Nephron (organoid): ENCODE results near the gene REXO1.
A peak's percentile ranks its signal among the peaks of the same experiment; 100 is the strongest.

Experiments
- H3K27ac Mint-ChIP-seq, 3 experiments: 2 replicates each; pipeline ENCODE4 v1.8.0; 2020; ENCODE audit warnings: mixed read lengths in 3 of 3, mild to moderate bottlenecking in 2 of 3, moderate library complexity in 1 of 3
- H3K27me3 Mint-ChIP-seq: 2 replicates; pipeline ENCODE4 v1.8.0; 2021; ENCODE audit warnings: low read depth, mild to moderate bottlenecking, moderate library complexity, mixed read lengths
- H3K36me3 Mint-ChIP-seq: 2 replicates; pipeline ENCODE4 v1.8.0; 2020; ENCODE audit warnings: low read depth, mixed read lengths
- H3K4me1 Mint-ChIP-seq: 2 replicates; pipeline ENCODE4 v1.8.0; 2020; ENCODE audit warnings: mixed read lengths
- H3K4me3 Mint-ChIP-seq, 3 experiments: 2 replicates each; pipeline ENCODE4 v1.8.0; 2020; ENCODE audit warnings: mild to moderate bottlenecking in 3 of 3, mixed read lengths in 3 of 3, moderate library complexity in 2 of 3
- H3K9me3 Mint-ChIP-seq: 2 replicates; pipeline ENCODE4 v1.8.0; 2020; ENCODE audit warnings: mixed read lengths
- CTCF ChIP-seq, 3 experiments: fragments of 200-600 bp; sonication (generic); IDR thresholded peaks; one replicate each; pipeline ENCODE4 v1.5.0; 2021; ENCODE audit warnings: antibody characterized with exemption in 3 of 3; ENCODE audit not compliant: unreplicated experiment in 3 of 3

Gene REXO1

GRCh38 chr19:1860042-1860775 is 11.9 kb upstream of the REXO1 start:
- H3K4me1 Mint-ChIP-seq, result peaks cover 26% of the 10 kb centered on the region
- no peaks in the 10 kb centered on the region for H3K36me3 Mint-ChIP-seq
- no peaks in the 10 kb centered on the region for H3K9me3 Mint-ChIP-seq
- peaks cover 10% of the 10 kb centered on the region for H3K27me3 Mint-ChIP-seq
- H3K4me3 Mint-ChIP-seq, result peak overlapping the region; percentile 34 to 91 (median 88)
- no peak overlapping the region for H3K27ac Mint-ChIP-seq
- TF ChIP-seq CTCF (IDR thresholded peaks at IDR 0.05; ENCODE audit: unreplicated experiment in 3 of 3), result no peak

GRCh38 chr19:1859331-1859781 is 11.1 kb upstream of the REXO1 start:
- peak overlapping the region; percentile 6 to 89 (median 73) for H3K27ac Mint-ChIP-seq
- TF ChIP-seq CTCF (IDR thresholded peaks at IDR 0.05; ENCODE audit: unreplicated experiment in 3 of 3), result no peak
- peaks cover 34% of the 10 kb centered on the region for H3K4me1 Mint-ChIP-seq
- H3K36me3 Mint-ChIP-seq, result no peaks in the 10 kb centered on the region
- no peaks in the 10 kb centered on the region for H3K9me3 Mint-ChIP-seq
- peak overlapping the region; percentile 62 to 82 (median 76) for H3K4me3 Mint-ChIP-seq
- peaks cover 10% of the 10 kb centered on the region for H3K27me3 Mint-ChIP-seq

- no peak for TF ChIP-seq CTCF (IDR thresholded peaks at IDR 0.05; ENCODE audit: unreplicated experiment in 3 of 3)
These were observed 10.3 kb upstream of the REXO1 start for GRCh38 chr19:1858412-1859081.

GRCh38 chr19:1857648-1858326 is 9.5 kb upstream of the REXO1 start:
- H3K27me3 Mint-ChIP-seq, result peaks cover 10% of the 10 kb centered on the region
- peak overlapping the region in 1 of 3 experiments; percentile 25 for H3K27ac Mint-ChIP-seq
- peak overlapping the region; percentile 31 to 55 (median 44) for H3K4me3 Mint-ChIP-seq
- TF ChIP-seq CTCF (IDR thresholded peaks at IDR 0.05; ENCODE audit: unreplicated experiment in 3 of 3), result no peak
- H3K36me3 Mint-ChIP-seq, result no peaks in the 10 kb centered on the region
- peaks cover 38% of the 10 kb centered on the region for H3K4me1 Mint-ChIP-seq
- no peaks in the 10 kb centered on the region for H3K9me3 Mint-ChIP-seq

More at GRCh38 chr19:1858412-1859081, 10.3 kb upstream of the REXO1 start:
- no peaks in the 10 kb centered on the region for H3K36me3 Mint-ChIP-seq
- H3K4me1 Mint-ChIP-seq, result peaks cover 35% of the 10 kb centered on the region
- H3K27ac Mint-ChIP-seq, result peak overlapping the region in 1 of 3 experiments; percentile 25
- no peaks in the 10 kb centered on the region for H3K9me3 Mint-ChIP-seq
- peaks cover 10% of the 10 kb centered on the region for H3K27me3 Mint-ChIP-seq
- H3K4me3 Mint-ChIP-seq, result peak overlapping the region; percentile 21 to 55 (median 31)

GRCh38 chr19:1856698-1857603 is 8.7 kb upstream of the REXO1 start:
- H3K4me3 Mint-ChIP-seq, result peak overlapping the region; percentile 67 to 76 (median 72)
- H3K36me3 Mint-ChIP-seq, result no peaks in the 10 kb centered on the region
- TF ChIP-seq CTCF (IDR thresholded peaks at IDR 0.05; ENCODE audit: unreplicated experiment in 3 of 3), result no peak
- peaks cover 37% of the 10 kb centered on the region for H3K4me1 Mint-ChIP-seq
- H3K27ac Mint-ChIP-seq, result peak overlapping the region in 2 of 3 experiments; percentile 66 to 91
- H3K9me3 Mint-ChIP-seq, result no peaks in the 10 kb centered on the region
- peaks cover 7% of the 10 kb centered on the region for H3K27me3 Mint-ChIP-seq
